Sigmoid colon (tissue), 4 donors: ENCODE measurements around the gene EML6.

Experiments
- CTCF ChIP-seq, 4 experiments: fragments of 450-650 bp in 3 of 4; fragments of 200-600 bp in 1 of 4; IDR thresholded peaks; one replicate each; pipeline ENCODE4 v1.5.1; 2016 to 2019; ENCODE audit warnings: antibody characterized with exemption in 4 of 4, mild to moderate bottlenecking in 3 of 4, moderate library complexity in 2 of 4
- EP300 ChIP-seq, 4 donors: sonication (generic); formaldehyde crosslinking; IDR thresholded peaks; one replicate each; pipeline ENCODE4 v1.6.1; 2017; ENCODE audit warnings: antibody characterized with exemption in 4 of 4
- POLR2AphosphoS5 ChIP-seq, 4 donors: sonication (generic); formaldehyde crosslinking; IDR thresholded peaks; one replicate each; pipeline ENCODE4 v1.6.1; 2017; ENCODE audit warnings: antibody characterized with exemption in 4 of 4

- TF ChIP-seq CTCF (IDR thresholded peaks at IDR 0.05) (no peak), POLR2AphosphoS5 (IDR thresholded peaks at IDR 0.05) (no peak), EP300 (IDR thresholded peaks at IDR 0.05) (no peak)
These were observed 48.6 kb downstream of the EML6 start for GRCh38 chr2:54772110-54772509.
